GM03348 (cell line): ENCODE measurements around the gene ALDH7A1.
"Not testable (repeated sequence)": the region's sequence is repeated elsewhere in the genome, so short reads cannot be mapped to it uniquely, and the experiment has no call there.

Experiments used
- DNase-seq: peaks from one replicate; pipeline ENCODE4 v3.0.0; 2012; ENCODE audit warnings: low spot score

The ALDH7A1 gene

GRCh38 chr5:126534553-126534952, 60.5 kb downstream of the ALDH7A1 start:
- no peak for DNase-seq

- no peak for DNase-seq
Observed at GRCh38 chr5:126531543-126532120, 63.4 kb downstream of the ALDH7A1 start.

GRCh38 chr5:126527892-126528291, 67.1 kb downstream of the ALDH7A1 start:
- no peak for DNase-seq

- no peak for DNase-seq
Observed at GRCh38 chr5:126527158-126527557, 67.9 kb downstream of the ALDH7A1 start.

GRCh38 chr5:126526493-126526892, 68.5 kb downstream of the ALDH7A1 start:
- no peak for DNase-seq

- peak; percentile 25 for DNase-seq
Observed at GRCh38 chr5:126525630-126526245, 69.3 kb downstream of the ALDH7A1 start.

GRCh38 chr5:126523818-126524510, 71.1 kb downstream of the ALDH7A1 start:
- no peak for DNase-seq

- DNase-seq, result no peak
Observed at GRCh38 chr5:126521130-126521529, 73.9 kb downstream of the ALDH7A1 start.

GRCh38 chr5:126520593-126520953, 74.4 kb downstream of the ALDH7A1 start:
- DNase-seq, result no peak

- DNase-seq, result peak; percentile 31
Observed at GRCh38 chr5:126519637-126520592, 75.1 kb downstream of the ALDH7A1 start.

- not testable (repeated sequence) for DNase-seq
Observed at GRCh38 chr5:126519223-126519622, 75.8 kb downstream of the ALDH7A1 start.

- DNase-seq, result no peak
Observed at GRCh38 chr5:126516852-126517251, 78.2 kb downstream of the ALDH7A1 start.

- DNase-seq, result no peak
Observed at GRCh38 chr5:126516133-126516532, 78.9 kb downstream of the ALDH7A1 start.

- DNase-seq, result no peak
Observed at GRCh38 chr5:126515337-126515736, 79.7 kb downstream of the ALDH7A1 start.

- DNase-seq, result no peak
Observed at GRCh38 chr5:126514558-126515141, 80.4 kb downstream of the ALDH7A1 start.

- DNase-seq, result no peak
Observed at GRCh38 chr5:126514131-126514557, 80.9 kb downstream of the ALDH7A1 start.

GRCh38 chr5:126513703-126514102, 81.3 kb downstream of the ALDH7A1 start:
- DNase-seq, result no peak

- DNase-seq, result no peak
Observed at GRCh38 chr5:126513302-126513701, 81.7 kb downstream of the ALDH7A1 start.

GRCh38 chr5:126512451-126512850, 82.6 kb downstream of the ALDH7A1 start:
- DNase-seq, result no peak

GRCh38 chr5:126511961-126512360, 83.1 kb downstream of the ALDH7A1 start:
- no peak for DNase-seq

- no peak for DNase-seq
Observed at GRCh38 chr5:126509339-126509738, 85.7 kb downstream of the ALDH7A1 start.

GRCh38 chr5:126508962-126509279, 86.1 kb downstream of the ALDH7A1 start:
- no peak for DNase-seq
